ENCODE data around the gene EXD3. TPM values are rescaled to one million over a fixed set of nuclear protein-coding genes. Genes with fewer than 3 reads are reported as not detected.

The EXD3 gene
- total and polyA plus RNA-seq, 9 of the 15 experiments (the other 6 are each of a cell fraction or from before 2014, with no cell fraction given): 0.29 to 12.5 (median 3.9) TPM

- TF ChIP-seq, protein P1, sequence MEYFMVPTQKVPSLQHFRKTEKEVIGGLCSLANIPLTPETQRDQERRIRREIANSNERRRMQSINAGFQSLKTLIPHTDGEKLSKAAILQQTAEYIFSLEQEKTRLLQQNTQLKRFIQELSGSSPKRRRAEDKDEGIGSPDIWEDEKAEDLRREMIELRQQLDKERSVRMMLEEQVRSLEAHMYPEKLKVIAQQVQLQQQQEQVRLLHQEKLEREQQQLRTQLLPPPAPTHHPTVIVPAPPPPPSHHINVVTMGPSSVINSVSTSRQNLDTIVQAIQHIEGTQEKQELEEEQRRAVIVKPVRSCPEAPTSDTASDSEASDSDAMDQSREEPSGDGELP (CRISPR knock-in tag; IDR thresholded peaks at IDR 0.05; ENCODE audit: borderline replicate concordance): peak; percentile 67; the same call in 1 of the 2 replicates
- no peak for TF ChIP-seq NCOA1 (IDR thresholded peaks at IDR 0.05; ENCODE audit: low read depth)
- no peak for TF ChIP-seq CEBPG (CRISPR knock-in tag; IDR thresholded peaks at IDR 0.05)
- no peak for TF ChIP-seq CEBPG (tag; conservative IDR thresholded peaks at IDR 0.05 in 1 of 2, IDR thresholded peaks at IDR 0.05 in 1 of 2)
- TF ChIP-seq, protein P2, sequence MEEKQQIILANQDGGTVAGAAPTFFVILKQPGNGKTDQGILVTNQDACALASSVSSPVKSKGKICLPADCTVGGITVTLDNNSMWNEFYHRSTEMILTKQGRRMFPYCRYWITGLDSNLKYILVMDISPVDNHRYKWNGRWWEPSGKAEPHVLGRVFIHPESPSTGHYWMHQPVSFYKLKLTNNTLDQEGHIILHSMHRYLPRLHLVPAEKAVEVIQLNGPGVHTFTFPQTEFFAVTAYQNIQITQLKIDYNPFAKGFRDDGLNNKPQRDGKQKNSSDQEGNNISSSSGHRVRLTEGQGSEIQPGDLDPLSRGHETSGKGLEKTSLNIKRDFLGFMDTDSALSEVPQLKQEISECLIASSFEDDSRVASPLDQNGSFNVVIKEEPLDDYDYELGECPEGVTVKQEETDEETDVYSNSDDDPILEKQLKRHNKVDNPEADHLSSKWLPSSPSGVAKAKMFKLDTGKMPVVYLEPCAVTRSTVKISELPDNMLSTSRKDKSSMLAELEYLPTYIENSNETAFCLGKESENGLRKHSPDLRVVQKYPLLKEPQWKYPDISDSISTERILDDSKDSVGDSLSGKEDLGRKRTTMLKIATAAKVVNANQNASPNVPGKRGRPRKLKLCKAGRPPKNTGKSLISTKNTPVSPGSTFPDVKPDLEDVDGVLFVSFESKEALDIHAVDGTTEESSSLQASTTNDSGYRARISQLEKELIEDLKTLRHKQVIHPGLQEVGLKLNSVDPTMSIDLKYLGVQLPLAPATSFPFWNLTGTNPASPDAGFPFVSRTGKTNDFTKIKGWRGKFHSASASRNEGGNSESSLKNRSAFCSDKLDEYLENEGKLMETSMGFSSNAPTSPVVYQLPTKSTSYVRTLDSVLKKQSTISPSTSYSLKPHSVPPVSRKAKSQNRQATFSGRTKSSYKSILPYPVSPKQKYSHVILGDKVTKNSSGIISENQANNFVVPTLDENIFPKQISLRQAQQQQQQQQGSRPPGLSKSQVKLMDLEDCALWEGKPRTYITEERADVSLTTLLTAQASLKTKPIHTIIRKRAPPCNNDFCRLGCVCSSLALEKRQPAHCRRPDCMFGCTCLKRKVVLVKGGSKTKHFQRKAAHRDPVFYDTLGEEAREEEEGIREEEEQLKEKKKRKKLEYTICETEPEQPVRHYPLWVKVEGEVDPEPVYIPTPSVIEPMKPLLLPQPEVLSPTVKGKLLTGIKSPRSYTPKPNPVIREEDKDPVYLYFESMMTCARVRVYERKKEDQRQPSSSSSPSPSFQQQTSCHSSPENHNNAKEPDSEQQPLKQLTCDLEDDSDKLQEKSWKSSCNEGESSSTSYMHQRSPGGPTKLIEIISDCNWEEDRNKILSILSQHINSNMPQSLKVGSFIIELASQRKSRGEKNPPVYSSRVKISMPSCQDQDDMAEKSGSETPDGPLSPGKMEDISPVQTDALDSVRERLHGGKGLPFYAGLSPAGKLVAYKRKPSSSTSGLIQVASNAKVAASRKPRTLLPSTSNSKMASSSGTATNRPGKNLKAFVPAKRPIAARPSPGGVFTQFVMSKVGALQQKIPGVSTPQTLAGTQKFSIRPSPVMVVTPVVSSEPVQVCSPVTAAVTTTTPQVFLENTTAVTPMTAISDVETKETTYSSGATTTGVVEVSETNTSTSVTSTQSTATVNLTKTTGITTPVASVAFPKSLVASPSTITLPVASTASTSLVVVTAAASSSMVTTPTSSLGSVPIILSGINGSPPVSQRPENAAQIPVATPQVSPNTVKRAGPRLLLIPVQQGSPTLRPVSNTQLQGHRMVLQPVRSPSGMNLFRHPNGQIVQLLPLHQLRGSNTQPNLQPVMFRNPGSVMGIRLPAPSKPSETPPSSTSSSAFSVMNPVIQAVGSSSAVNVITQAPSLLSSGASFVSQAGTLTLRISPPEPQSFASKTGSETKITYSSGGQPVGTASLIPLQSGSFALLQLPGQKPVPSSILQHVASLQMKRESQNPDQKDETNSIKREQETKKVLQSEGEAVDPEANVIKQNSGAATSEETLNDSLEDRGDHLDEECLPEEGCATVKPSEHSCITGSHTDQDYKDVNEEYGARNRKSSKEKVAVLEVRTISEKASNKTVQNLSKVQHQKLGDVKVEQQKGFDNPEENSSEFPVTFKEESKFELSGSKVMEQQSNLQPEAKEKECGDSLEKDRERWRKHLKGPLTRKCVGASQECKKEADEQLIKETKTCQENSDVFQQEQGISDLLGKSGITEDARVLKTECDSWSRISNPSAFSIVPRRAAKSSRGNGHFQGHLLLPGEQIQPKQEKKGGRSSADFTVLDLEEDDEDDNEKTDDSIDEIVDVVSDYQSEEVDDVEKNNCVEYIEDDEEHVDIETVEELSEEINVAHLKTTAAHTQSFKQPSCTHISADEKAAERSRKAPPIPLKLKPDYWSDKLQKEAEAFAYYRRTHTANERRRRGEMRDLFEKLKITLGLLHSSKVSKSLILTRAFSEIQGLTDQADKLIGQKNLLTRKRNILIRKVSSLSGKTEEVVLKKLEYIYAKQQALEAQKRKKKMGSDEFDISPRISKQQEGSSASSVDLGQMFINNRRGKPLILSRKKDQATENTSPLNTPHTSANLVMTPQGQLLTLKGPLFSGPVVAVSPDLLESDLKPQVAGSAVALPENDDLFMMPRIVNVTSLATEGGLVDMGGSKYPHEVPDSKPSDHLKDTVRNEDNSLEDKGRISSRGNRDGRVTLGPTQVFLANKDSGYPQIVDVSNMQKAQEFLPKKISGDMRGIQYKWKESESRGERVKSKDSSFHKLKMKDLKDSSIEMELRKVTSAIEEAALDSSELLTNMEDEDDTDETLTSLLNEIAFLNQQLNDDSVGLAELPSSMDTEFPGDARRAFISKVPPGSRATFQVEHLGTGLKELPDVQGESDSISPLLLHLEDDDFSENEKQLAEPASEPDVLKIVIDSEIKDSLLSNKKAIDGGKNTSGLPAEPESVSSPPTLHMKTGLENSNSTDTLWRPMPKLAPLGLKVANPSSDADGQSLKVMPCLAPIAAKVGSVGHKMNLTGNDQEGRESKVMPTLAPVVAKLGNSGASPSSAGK (IDR thresholded peaks at IDR 0.05): no peak
- no peak for TF ChIP-seq JUN (IDR thresholded peaks at IDR 0.05; ENCODE audit: borderline replicate concordance, low read depth, low read length)
- no peak for TF ChIP-seq JUN (CRISPR knock-in tag; IDR thresholded peaks at IDR 0.05; ENCODE audit: borderline replicate concordance)
- no peak for TF ChIP-seq ELF1 (tag; IDR thresholded peaks at IDR 0.05)
- TF ChIP-seq HDAC2 (IDR thresholded peaks at IDR 0.05): peak; percentile 66
- peak; percentile 51; the same call in 1 of the 2 replicates for TF ChIP-seq NFIC (IDR thresholded peaks at IDR 0.05)
- peak; percentile 72 to 79 for TF ChIP-seq SIX5 (IDR thresholded peaks at IDR 0.05; ENCODE audit: borderline replicate concordance in 1 of 2, insufficient read depth in 1 of 2, low read depth in 1 of 2, low read length in 2 of 2)
- no peak for TF ChIP-seq ZFP1 (CRISPR knock-in tag; IDR thresholded peaks at IDR 0.05)
- TF ChIP-seq TBP (optimal IDR thresholded peaks at IDR 0.05; ENCODE audit: low read depth, low read length): no peak
- TF ChIP-seq FOXA3 (CRISPR knock-in tag; conservative IDR thresholded peaks at IDR 0.05 in 1 of 2, IDR thresholded peaks at IDR 0.05 in 1 of 2): no peak
- no peak for TF ChIP-seq DNMT1 (IDR thresholded peaks at IDR 0.05)
Observed at GRCh38 chr9:137294091-137294680, 128.8 kb downstream of the EXD3 start (continued).
